Osteoblast (primary cell): ENCODE results near the gene DUOXA2. TPM values are rescaled to one million over a fixed set of nuclear protein-coding genes. Genes with fewer than 3 reads are reported as not detected.

ENCODE experiments used
- DNase-seq: peaks from one replicate; pipeline ENCODE4 v3.0.0; 2011; ENCODE audit warnings: low spot score, mixed read lengths; ENCODE audit not compliant: insufficient read length; ENCODE audit errors: missing footprints
- H2AFZ ChIP-seq: 2 replicates; pipeline ENCODE4 v1.6.0; 2011; ENCODE audit warnings: mild to moderate bottlenecking, low read length
- H3K27ac ChIP-seq: 2 replicates; pipeline ENCODE4 v1.5.1; 2011; ENCODE audit warnings: mild to moderate bottlenecking, low read depth, low read length, moderate library complexity
- H3K27me3 ChIP-seq: 2 replicates; pipeline ENCODE4 v1.6.0; 2012; ENCODE audit warnings: mild to moderate bottlenecking, control low read depth, inconsistent platforms, low read length, moderate library complexity; ENCODE audit not compliant: insufficient read depth
- H3K36me3 ChIP-seq: 2 replicates; pipeline ENCODE4 v1.5.1; 2011; ENCODE audit warnings: mild to moderate bottlenecking, low read length, control low read depth, moderate library complexity; ENCODE audit not compliant: insufficient read depth
- H3K4me1 ChIP-seq: 2 replicates; pipeline ENCODE4 v1.5.1; 2011; ENCODE audit warnings: mild to moderate bottlenecking, low read length, control low read depth, moderate library complexity; ENCODE audit not compliant: insufficient read depth
- H3K4me2 ChIP-seq: 2 replicates; pipeline ENCODE4 v1.6.0; 2011; ENCODE audit warnings: mild to moderate bottlenecking, low read length; ENCODE audit not compliant: insufficient read depth
- H3K4me3 ChIP-seq: fragments of 200-600 bp; sonication (generic); 3 replicates; pipeline ENCODE4 v1.5.1; 2012; ENCODE audit warnings: mild to moderate bottlenecking, low read length, inconsistent platforms; ENCODE audit not compliant: insufficient read depth
- H3K79me2 ChIP-seq: 2 replicates; pipeline ENCODE4 v1.6.0; 2012; ENCODE audit warnings: mild to moderate bottlenecking, low read length, control low read depth, inconsistent platforms; ENCODE audit not compliant: insufficient read depth
- H3K9me3 ChIP-seq: 2 replicates; pipeline ENCODE4 v1.5.1; 2011; ENCODE audit warnings: low read depth, low read length, control low read depth
- H4K20me1 ChIP-seq: 2 replicates; pipeline ENCODE4 v1.6.0; 2012; ENCODE audit warnings: mild to moderate bottlenecking, low read length, control low read depth; ENCODE audit not compliant: insufficient read depth
- CTCF ChIP-seq: IDR thresholded peaks from 2 replicates; pipeline ENCODE4 v1.5.1; 2011; ENCODE audit warnings: mild to moderate bottlenecking, low read depth, low read length, moderate library complexity; ENCODE audit errors: extremely low read depth
- total RNA-seq: library from RNA; depleted of rRNA; stranded (reverse); fragments of >200 nt; gene quantifications from 2 replicates; pipeline ENCODE4 v1.2.3, GENCODE V29; 2012

DUOXA2 gene
- total RNA-seq, 1 donor, result not detected

GRCh38 chr15:45146405-45146804, 32.3 kb downstream of the DUOXA2 start:
- Histone ChIP-seq H2AFZ (no peak overlapping the region), H3K27ac (no peak overlapping the region), H3K4me3 (no peak overlapping the region), H3K79me2 (no peaks in the 10 kb centered on the region), H3K36me3 (no peaks in the 10 kb centered on the region), H4K20me1 (no peaks in the 10 kb centered on the region), H3K27me3 (peaks cover 6% of the 10 kb centered on the region), H3K4me1 (peaks cover 17% of the 10 kb centered on the region), H3K9me3 (no peaks in the 10 kb centered on the region), H3K4me2 (no peak overlapping the region)
- peak; percentile 76 for DNase-seq
- no peak for TF ChIP-seq CTCF

- no peaks in the 10 kb centered on the region for H3K36me3 ChIP-seq
- H3K4me2 ChIP-seq, result no peak overlapping the region
- H3K27ac ChIP-seq, result no peak overlapping the region
- H3K27me3 ChIP-seq, result peaks cover 6% of the 10 kb centered on the region
- TF ChIP-seq CTCF, result no peak
- H4K20me1 ChIP-seq, result no peaks in the 10 kb centered on the region
- DNase-seq, result no peak
- H3K4me3 ChIP-seq, result no peak overlapping the region
- no peak overlapping the region for H2AFZ ChIP-seq
- no peaks in the 10 kb centered on the region for H3K9me3 ChIP-seq
- no peaks in the 10 kb centered on the region for H3K79me2 ChIP-seq
- H3K4me1 ChIP-seq, result peaks cover 17% of the 10 kb centered on the region
These were observed 33.5 kb downstream of the DUOXA2 start for GRCh38 chr15:45147606-45148005.

GRCh38 chr15:45148076-45149059, 34.2 kb downstream of the DUOXA2 start:
- Histone ChIP-seq H3K4me2 (no peak overlapping the region), H3K36me3 (no peaks in the 10 kb centered on the region), H3K27me3 (peaks cover 6% of the 10 kb centered on the region), H2AFZ (no peak overlapping the region), H3K9me3 (no peaks in the 10 kb centered on the region), H3K4me3 (no peak overlapping the region), H3K4me1 (peaks cover 17% of the 10 kb centered on the region), H4K20me1 (no peaks in the 10 kb centered on the region), H3K79me2 (no peaks in the 10 kb centered on the region), H3K27ac (no peak overlapping the region)
- DNase-seq, result peak; percentile 74
- TF ChIP-seq CTCF, result no peak

- H3K27ac ChIP-seq, result no peak overlapping the region
- no peaks in the 10 kb centered on the region for H4K20me1 ChIP-seq
- H3K36me3 ChIP-seq, result no peaks in the 10 kb centered on the region
- peak; percentile 25 for DNase-seq
- TF ChIP-seq CTCF, result no peak
- no peak overlapping the region for H3K4me2 ChIP-seq
- H3K9me3 ChIP-seq, result no peaks in the 10 kb centered on the region
- H2AFZ ChIP-seq, result no peak overlapping the region
- peaks cover 17% of the 10 kb centered on the region for H3K4me1 ChIP-seq
- peaks cover 6% of the 10 kb centered on the region for H3K27me3 ChIP-seq
- no peaks in the 10 kb centered on the region for H3K79me2 ChIP-seq
- no peak overlapping the region for H3K4me3 ChIP-seq
These were observed 34.9 kb downstream of the DUOXA2 start for GRCh38 chr15:45149060-45149459.
